Pericardium fibroblast (primary cell): ENCODE measurements around the gene RAD54L2. TPM values are rescaled to one million over a fixed set of nuclear protein-coding genes. Genes with fewer than 3 reads are reported as not detected.

Experiments
- total RNA-seq: library from RNA; depleted of rRNA; stranded (reverse); fragments of >200 nt; gene quantifications from 2 replicates; pipeline ENCODE4 v1.2.3, GENCODE V29; 2015

Gene RAD54L2, protein sequence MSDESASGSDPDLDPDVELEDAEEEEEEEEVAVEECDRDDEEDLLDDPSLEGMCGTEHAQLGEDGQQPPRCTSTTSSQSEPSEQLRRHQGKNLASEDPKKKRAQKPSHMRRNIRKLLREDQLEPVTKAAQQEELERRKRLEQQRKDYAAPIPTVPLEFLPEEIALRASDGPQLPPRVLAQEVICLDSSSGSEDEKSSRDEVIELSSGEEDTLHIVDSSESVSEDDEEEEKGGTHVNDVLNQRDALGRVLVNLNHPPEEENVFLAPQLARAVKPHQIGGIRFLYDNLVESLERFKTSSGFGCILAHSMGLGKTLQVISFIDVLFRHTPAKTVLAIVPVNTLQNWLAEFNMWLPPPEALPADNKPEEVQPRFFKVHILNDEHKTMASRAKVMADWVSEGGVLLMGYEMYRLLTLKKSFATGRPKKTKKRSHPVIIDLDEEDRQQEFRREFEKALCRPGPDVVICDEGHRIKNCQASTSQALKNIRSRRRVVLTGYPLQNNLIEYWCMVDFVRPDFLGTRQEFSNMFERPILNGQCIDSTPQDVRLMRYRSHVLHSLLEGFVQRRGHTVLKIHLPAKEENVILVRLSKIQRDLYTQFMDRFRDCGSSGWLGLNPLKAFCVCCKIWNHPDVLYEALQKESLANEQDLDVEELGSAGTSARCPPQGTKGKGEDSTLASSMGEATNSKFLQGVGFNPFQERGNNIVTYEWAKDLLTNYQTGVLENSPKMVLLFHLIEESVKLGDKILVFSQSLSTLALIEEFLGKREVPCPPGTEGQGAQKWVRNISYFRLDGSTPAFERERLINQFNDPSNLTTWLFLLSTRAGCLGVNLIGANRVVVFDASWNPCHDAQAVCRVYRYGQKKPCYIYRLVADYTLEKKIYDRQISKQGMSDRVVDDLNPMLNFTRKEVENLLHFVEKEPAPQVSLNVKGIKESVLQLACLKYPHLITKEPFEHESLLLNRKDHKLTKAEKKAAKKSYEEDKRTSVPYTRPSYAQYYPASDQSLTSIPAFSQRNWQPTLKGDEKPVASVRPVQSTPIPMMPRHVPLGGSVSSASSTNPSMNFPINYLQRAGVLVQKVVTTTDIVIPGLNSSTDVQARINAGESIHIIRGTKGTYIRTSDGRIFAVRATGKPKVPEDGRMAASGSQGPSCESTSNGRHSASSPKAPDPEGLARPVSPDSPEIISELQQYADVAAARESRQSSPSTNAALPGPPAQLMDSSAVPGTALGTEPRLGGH (N-terminal part only)
- total RNA-seq, result 5.5 and 8.7 TPM in 2 replicates

DNA sequence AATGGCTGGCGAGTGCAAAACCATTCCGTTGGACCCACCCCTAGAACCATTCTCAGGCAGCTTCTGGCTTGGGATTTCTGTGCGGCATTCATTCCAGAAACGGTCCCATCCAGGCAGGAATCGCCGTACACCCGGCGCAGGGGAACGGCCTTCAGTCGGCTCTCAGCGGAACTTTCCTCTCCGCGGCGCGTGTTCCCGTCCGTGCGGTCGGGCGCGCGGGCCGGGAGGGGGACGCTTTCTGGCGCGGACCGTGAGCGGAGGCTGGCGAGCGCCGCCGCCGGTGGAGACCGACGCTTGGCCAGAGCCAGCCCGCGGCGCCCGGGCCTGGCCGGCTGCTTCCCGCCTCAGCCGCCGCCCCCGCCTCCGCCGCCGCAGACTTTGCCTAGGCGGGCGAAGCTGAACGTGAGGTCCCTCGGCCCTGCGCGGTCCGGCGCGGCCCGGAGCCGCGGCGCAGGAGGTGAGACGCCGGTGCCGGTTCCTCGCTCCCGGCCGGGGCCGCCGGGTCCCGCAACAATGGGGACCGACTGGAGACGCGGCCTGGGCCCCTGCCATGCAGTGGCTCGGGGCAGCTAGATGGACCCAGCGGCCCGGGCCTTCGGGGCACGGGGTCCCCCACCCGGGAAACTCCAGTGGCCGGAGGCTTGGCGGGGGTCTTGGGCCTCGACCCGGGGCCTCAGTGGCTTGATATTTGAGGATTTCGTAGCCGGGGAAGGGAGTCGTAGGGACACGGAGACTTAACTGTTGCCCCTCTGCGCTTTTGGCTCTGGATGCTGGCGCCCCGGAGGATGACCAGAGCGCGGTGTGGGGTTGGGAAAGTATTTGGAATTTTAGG is at the start of gene RAD54L2:
TSS of gene RAD54L2 (plus strand) at position 261 of the 832 bp plus-strand sequence. CDS start 51,702 bp downstream, outside the sequence.

Other genes with a start within 250 kb of the RAD54L2 start
- 80.3 and 96.4 TPM in 2 replicates for gene MANF, start 153.4 kb upstream of the RAD54L2 start, total RNA-seq
- gene RBM15B, start 147.4 kb upstream of the RAD54L2 start, total RNA-seq, result 28.2 and 41.8 TPM in 2 replicates
- gene DCAF1, start 38.7 kb upstream of the RAD54L2 start, total RNA-seq, result 4.9 and 8.1 TPM in 2 replicates
- 73.6 and 84.5 TPM in 2 replicates for gene TEX264, start 132.5 kb downstream of the RAD54L2 start, total RNA-seq
- under 0.01 and 0.43 TPM in 2 replicates for gene GRM2, start 168.3 kb downstream of the RAD54L2 start, total RNA-seq
- not detected in 2 replicates for gene IQCF6, start 240.5 kb downstream of the RAD54L2 start, total RNA-seq